Measurements from ENCODE around the gene ALDH4A1. TPM values are rescaled to one million over a fixed set of nuclear protein-coding genes. Genes with fewer than 3 reads are reported as not detected.

ALDH4A1 gene
- total RNA-seq, 1 experiment from 2014 or later, result 26.1 TPM

GRCh38 chr1:18852501-18852900, 49.9 kb downstream of the ALDH4A1 start:
- no peak overlapping the region for H3K56ac ChIP-seq (ENCODE audit: insufficient read length, low read depth, low read length)
- H3K18ac ChIP-seq (ENCODE audit: insufficient read length, low read depth, low read length), result no peak overlapping the region
- H2BK15ac ChIP-seq (ENCODE audit: low read depth, low read length), result no peak overlapping the region
- no peak overlapping the region for H3K27ac Mint-ChIP-seq
- H4K91ac ChIP-seq (ENCODE audit: insufficient read length, low read depth, low read length), result no peak overlapping the region
- H3K27me3 ChIP-seq (ENCODE audit: insufficient read depth, low read length), result peaks cover 4% of the 10 kb centered on the region; the same call in 1 of the 2 replicates
- no peak overlapping the region for H2BK120ac ChIP-seq (ENCODE audit: low read depth, low read length, poor library complexity, severe bottlenecking)
- H3K9me3 ChIP-seq (ENCODE audit: control insufficient read depth, low read depth, low read length), result no peaks in the 10 kb centered on the region
- no peak overlapping the region for H2BK20ac ChIP-seq (ENCODE audit: low read depth, low read length, poor library complexity, severe bottlenecking)
- no peaks in the 10 kb centered on the region for H3K36me3 Mint-ChIP-seq (ENCODE audit: insufficient read depth in 1 of 3, low read depth in 3 of 3)
- H3K14ac ChIP-seq (ENCODE audit: insufficient read depth, low read length), result no peak overlapping the region; the same call in 1 of the 2 replicates
- no peak overlapping the region for H3K4ac ChIP-seq (ENCODE audit: low read depth, low read length)
- no peak overlapping the region for H4K5ac ChIP-seq (ENCODE audit: insufficient read length, low read depth, low read length)
- H3K4me1 ChIP-seq (ENCODE audit: insufficient read depth, low read length), result no peaks in the 10 kb centered on the region
- peaks cover 2 to 3% of the 10 kb centered on the region in 2 experiments; a peak in 3 of 5 replicates for H3K9me3 Mint-ChIP-seq
- no peaks in the 10 kb centered on the region for H3K79me2 ChIP-seq (ENCODE audit: insufficient read depth, low read length)
- H2BK12ac ChIP-seq (ENCODE audit: insufficient read length, low read depth, low read length), result no peak overlapping the region
- H3K27ac ChIP-seq (ENCODE audit: insufficient read length, low read depth, low read length), result no peak overlapping the region
- no peaks in the 10 kb centered on the region for H4K20me1 ChIP-seq (ENCODE audit: control insufficient read depth, insufficient read depth, insufficient read length)
- no peak overlapping the region for H3K23ac ChIP-seq (ENCODE audit: insufficient read length, low read depth, low read length)
- H3T11ph ChIP-seq (ENCODE audit: low read length), result no peak overlapping the region
- H3K4me2 ChIP-seq (ENCODE audit: insufficient read depth, insufficient read length, low read length), result no peak overlapping the region
- H3K4me1 Mint-ChIP-seq, result no peaks in the 10 kb centered on the region
- TF ChIP-seq CTCF (conservative IDR thresholded peaks at IDR 0.05), result no peak
- H4K8ac ChIP-seq (replicated peaks; ENCODE audit: insufficient read length, low read depth, low read length), result no peak overlapping the region
- H3K23me2 ChIP-seq (ENCODE audit: insufficient read length, low read depth, low read length, poor library complexity, severe bottlenecking), result no peaks in the 10 kb centered on the region
- no peak overlapping the region for H2BK5ac ChIP-seq (ENCODE audit: insufficient read length, low read length)
- no peak overlapping the region for H3K9ac ChIP-seq (ENCODE audit: extremely low read depth, insufficient read length, low read length)
- no peak overlapping the region for H2AK5ac ChIP-seq (ENCODE audit: insufficient read length, low read length)
- no peak overlapping the region for H2AFZ ChIP-seq (ENCODE audit: low read length)
- no peak for DNase-seq
- no peak overlapping the region for H3K4me3 Mint-ChIP-seq
- WGBS (ENCODE audit: extremely low coverage, insufficient read length, low lambda C conversion rate), result no CpG with 5 or more reads among the region's 6 CpGs
- peaks cover 42% of the 10 kb centered on the region for H3K27me3 Mint-ChIP-seq (ENCODE audit: low read depth)
- H3K79me1 ChIP-seq (ENCODE audit: insufficient read depth, low read depth, low read length, poor library complexity, severe bottlenecking), result no peaks in the 10 kb centered on the region
